Hepatocyte (in vitro differentiated cells): ENCODE data around the gene CYP11A1. TPM values are rescaled to one million over a fixed set of nuclear protein-coding genes. Genes with fewer than 3 reads are reported as not detected.

Experiments
- DNase-seq: peaks from one replicate; pipeline ENCODE4 v3.0.0-alpha.2; 2016; ENCODE audit warnings: low spot score
- H2AFZ ChIP-seq: fragments of 200-600 bp; sonication (generic); 2 replicates; pipeline ENCODE4 v1.6.0; 2016; ENCODE audit warnings: antibody characterized with exemption, mild to moderate bottlenecking
- H3K27ac ChIP-seq: fragments of 200-600 bp; sonication (generic); 2 replicates; pipeline ENCODE4 v1.5.1; 2016; ENCODE audit warnings: mild to moderate bottlenecking
- H3K27me3 ChIP-seq: fragments of 200-600 bp; sonication (generic); 2 replicates; pipeline ENCODE4 v1.6.1; 2016
- H3K36me3 ChIP-seq: fragments of 200-600 bp; sonication (generic); replicated peaks from 2 replicates; pipeline ENCODE4 v1.5.1; 2016; ENCODE audit warnings: low read depth; ENCODE audit not compliant: insufficient read depth
- H3K4me1 ChIP-seq: fragments of 200-600 bp; sonication (generic); 2 replicates; pipeline ENCODE4 v1.5.1; 2016; ENCODE audit warnings: mild to moderate bottlenecking, moderate library complexity; ENCODE audit not compliant: insufficient read depth
- H3K4me2 ChIP-seq: fragments of 200-600 bp; sonication (generic); 2 replicates; pipeline ENCODE4 v1.6.0; 2016
- H3K4me3 ChIP-seq: fragments of 200-600 bp; sonication (generic); 2 replicates; pipeline ENCODE4 v1.5.1; 2016; ENCODE audit warnings: mild to moderate bottlenecking
- H3K79me2 ChIP-seq: fragments of 200-600 bp; sonication (generic); 2 replicates; pipeline ENCODE4 v1.6.0; 2017; ENCODE audit warnings: mild to moderate bottlenecking
- H3K9me2 ChIP-seq: fragments of 200-600 bp; sonication (generic); replicated peaks from 2 replicates; pipeline ENCODE4 v1.6.0; 2017; ENCODE audit warnings: mild to moderate bottlenecking; ENCODE audit not compliant: insufficient read depth
- H3K9me3 ChIP-seq: fragments of 200-600 bp; sonication (generic); 2 replicates; pipeline ENCODE4 v1.5.1; 2016; ENCODE audit warnings: low read depth, mild to moderate bottlenecking
- H4K20me1 ChIP-seq: fragments of 200-600 bp; sonication (generic); 2 replicates; pipeline ENCODE4 v1.6.0; 2016; ENCODE audit warnings: mild to moderate bottlenecking; ENCODE audit not compliant: insufficient read depth, poor library complexity, severe bottlenecking
- CTCF ChIP-seq: fragments of 200-600 bp; sonication (generic); IDR thresholded peaks from 2 replicates; pipeline ENCODE4 v1.5.1; 2016; ENCODE audit warnings: antibody characterized with exemption, mild to moderate bottlenecking; ENCODE audit not compliant: poor library complexity
- EZH2 ChIP-seq: fragments of 200-600 bp; sonication (generic); IDR thresholded peaks from 2 replicates; pipeline ENCODE4 v1.6.1; 2016; ENCODE audit warnings: antibody characterized with exemption, mild to moderate bottlenecking, borderline replicate concordance
- EZH2phosphoT487 ChIP-seq: fragments of 200-600 bp; sonication (generic); IDR thresholded peaks from one replicate; pipeline ENCODE4 v1.6.1; 2018; ENCODE audit warnings: antibody characterized with exemption, mild to moderate bottlenecking, low read depth, moderate library complexity; ENCODE audit not compliant: unreplicated experiment, severe bottlenecking
- WGBS: methylation state at CpG from one replicate; pipeline ENCODE4 v1.1.6; 2016; ENCODE audit warnings: low lambda C conversion rate; ENCODE audit errors: missing lambda C conversion rate; 5-methylcytosine and 5-hydroxymethylcytosine counted together
- polyA plus RNA-seq: library from polyadenylated mRNA; unstranded; fragments of >200 nt; fragmentation: Nextera tagmentation; extraction: Ambion mirVana; gene quantifications from 2 replicates; pipeline ENCODE4 v1.2.1, GENCODE V29; 2016
- total RNA-seq: library from RNA; depleted of rRNA; stranded (reverse); fragments of >200 nt; gene quantifications from 2 replicates; pipeline ENCODE4 v1.2.3, GENCODE V29; 2014

The CYP11A1 gene
- total and polyA plus RNA-seq, 2 experiments from 2014 or later: 0.80 to 2.6 TPM

- no peak overlapping the region for H2AFZ ChIP-seq
- no peak overlapping the region for H3K4me3 ChIP-seq
- H3K9me2 ChIP-seq: no peaks in the 10 kb centered on the region
- H3K4me2 ChIP-seq: no peak overlapping the region
- no peaks in the 10 kb centered on the region for H3K36me3 ChIP-seq
- no peaks in the 10 kb centered on the region for H3K9me3 ChIP-seq
- H3K79me2 ChIP-seq: no peaks in the 10 kb centered on the region
- DNase-seq: no peak
- H3K27me3 ChIP-seq: no peaks in the 10 kb centered on the region
- WGBS: 75% methylated on average over 13 of the region's 13 CpGs
- H4K20me1 ChIP-seq: no peaks in the 10 kb centered on the region
- H3K4me1 ChIP-seq: peaks cover 39% of the 10 kb centered on the region
- no peak for TF ChIP-seq CTCF
- no peak overlapping the region for H3K27ac ChIP-seq
Measured at GRCh38 chr15:74314795-74315438, 52.5 kb downstream of the CYP11A1 start.

GRCh38 chr15:74313889-74314288 is 53.6 kb downstream of the CYP11A1 start:
- no peak for TF ChIP-seq CTCF
- no peak for TF ChIP-seq EZH2phosphoT487
- TF ChIP-seq EZH2: no peak
- no peak for DNase-seq
- no peaks in the 10 kb centered on the region for H3K79me2 ChIP-seq
- peaks cover 9% of the 10 kb centered on the region for H3K27me3 ChIP-seq
- H3K4me2 ChIP-seq: no peak overlapping the region
- H2AFZ ChIP-seq: no peak overlapping the region
- WGBS: 90% methylated on average over 7 of the region's 7 CpGs
- H3K36me3 ChIP-seq: no peaks in the 10 kb centered on the region
- no peaks in the 10 kb centered on the region for H3K9me3 ChIP-seq
- no peaks in the 10 kb centered on the region for H4K20me1 ChIP-seq
- H3K9me2 ChIP-seq: no peaks in the 10 kb centered on the region
- H3K4me1 ChIP-seq: peaks cover 39% of the 10 kb centered on the region
- H3K4me3 ChIP-seq: no peak overlapping the region
- no peak overlapping the region for H3K27ac ChIP-seq

GRCh38 chr15:74312445-74313007 is 54.9 kb downstream of the CYP11A1 start:
- no peaks in the 10 kb centered on the region for H4K20me1 ChIP-seq
- H3K79me2 ChIP-seq: no peaks in the 10 kb centered on the region
- DNase-seq: no peak
- H3K9me3 ChIP-seq: no peaks in the 10 kb centered on the region
- H3K4me2 ChIP-seq: no peak overlapping the region
- no peak overlapping the region for H3K4me3 ChIP-seq
- H3K9me2 ChIP-seq: no peaks in the 10 kb centered on the region
- 64% methylated on average over 9 of the region's 9 CpGs for WGBS
- TF ChIP-seq EZH2phosphoT487: no peak
- H2AFZ ChIP-seq: no peak overlapping the region
- H3K4me1 ChIP-seq: peaks cover 34% of the 10 kb centered on the region
- H3K36me3 ChIP-seq: no peaks in the 10 kb centered on the region
- H3K27me3 ChIP-seq: peaks cover 9% of the 10 kb centered on the region
- no peak overlapping the region for H3K27ac ChIP-seq

GRCh38 chr15:74311734-74312444 is 55.6 kb downstream of the CYP11A1 start:
- Histone ChIP-seq H3K36me3 (no peaks in the 10 kb centered on the region), H3K4me2 (no peak overlapping the region), H3K9me3 (no peaks in the 10 kb centered on the region), H3K27me3 (peaks cover 10% of the 10 kb centered on the region), H4K20me1 (no peaks in the 10 kb centered on the region), H3K27ac (no peak overlapping the region), H3K4me3 (no peak overlapping the region), H3K9me2 (no peaks in the 10 kb centered on the region), H2AFZ (no peak overlapping the region), H3K79me2 (no peaks in the 10 kb centered on the region), H3K4me1 (peaks cover 35% of the 10 kb centered on the region)
- DNase-seq: peak; percentile 43
- 55% methylated on average over 13 of the region's 13 CpGs for WGBS
- TF ChIP-seq EZH2phosphoT487: no peak
- peak; percentile 52 for TF ChIP-seq CTCF
